Measurements from ENCODE around the gene DUSP7.

DNA sequence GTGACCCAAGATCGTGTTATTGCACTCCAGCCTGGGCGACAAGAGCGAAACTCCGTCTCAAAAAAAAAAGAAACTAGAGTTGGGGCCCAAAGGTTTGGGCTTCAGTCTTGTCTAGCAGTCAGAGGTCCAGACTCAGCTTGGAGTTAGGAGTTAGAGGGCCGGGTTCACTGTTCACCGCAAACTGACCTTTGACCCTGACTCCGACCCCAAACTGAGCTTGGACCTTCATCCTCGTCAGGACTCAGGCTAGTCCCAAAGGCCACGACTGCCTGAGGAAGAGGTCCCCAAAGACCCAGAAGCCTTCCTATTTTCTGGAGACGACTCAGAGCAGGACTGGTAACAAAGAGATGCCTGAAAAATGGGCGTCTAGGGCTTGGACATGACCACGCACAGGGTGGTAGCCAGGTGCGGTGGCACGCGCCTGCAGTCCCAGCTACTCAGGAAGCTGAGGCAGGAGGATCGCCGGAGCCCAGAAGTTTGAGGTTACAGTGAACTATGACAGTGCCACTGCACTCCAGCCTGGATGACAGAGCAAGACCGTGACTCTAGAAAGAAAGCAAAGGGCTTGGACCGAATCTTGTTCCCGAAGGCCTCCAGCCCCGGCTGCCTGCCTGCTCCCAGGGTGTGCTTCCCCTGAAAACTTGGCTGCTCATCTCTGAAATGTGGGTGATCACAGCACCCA is 37.9 kb downstream of the DUSP7 start:
- TF ChIP-seq, protein P1, sequence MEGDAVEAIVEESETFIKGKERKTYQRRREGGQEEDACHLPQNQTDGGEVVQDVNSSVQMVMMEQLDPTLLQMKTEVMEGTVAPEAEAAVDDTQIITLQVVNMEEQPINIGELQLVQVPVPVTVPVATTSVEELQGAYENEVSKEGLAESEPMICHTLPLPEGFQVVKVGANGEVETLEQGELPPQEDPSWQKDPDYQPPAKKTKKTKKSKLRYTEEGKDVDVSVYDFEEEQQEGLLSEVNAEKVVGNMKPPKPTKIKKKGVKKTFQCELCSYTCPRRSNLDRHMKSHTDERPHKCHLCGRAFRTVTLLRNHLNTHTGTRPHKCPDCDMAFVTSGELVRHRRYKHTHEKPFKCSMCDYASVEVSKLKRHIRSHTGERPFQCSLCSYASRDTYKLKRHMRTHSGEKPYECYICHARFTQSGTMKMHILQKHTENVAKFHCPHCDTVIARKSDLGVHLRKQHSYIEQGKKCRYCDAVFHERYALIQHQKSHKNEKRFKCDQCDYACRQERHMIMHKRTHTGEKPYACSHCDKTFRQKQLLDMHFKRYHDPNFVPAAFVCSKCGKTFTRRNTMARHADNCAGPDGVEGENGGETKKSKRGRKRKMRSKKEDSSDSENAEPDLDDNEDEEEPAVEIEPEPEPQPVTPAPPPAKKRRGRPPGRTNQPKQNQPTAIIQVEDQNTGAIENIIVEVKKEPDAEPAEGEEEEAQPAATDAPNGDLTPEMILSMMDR (conservative IDR thresholded peaks at IDR 0.05 in 1 of 2, IDR thresholded peaks at IDR 0.05 in 1 of 2; ENCODE audit: extremely low read depth in 1 of 2, insufficient read depth in 1 of 2, low read depth in 1 of 2, low read length in 2 of 2), result no peak
- TF ChIP-seq EZH2 (IDR thresholded peaks at IDR 0.05; ENCODE audit: borderline replicate concordance, low read length), result no peak
